Transverse colon (tissue), 4 donors: ENCODE results near the gene RAB30.

Experiments used
- CTCF ChIP-seq, 5 experiments: fragments of 200-600 bp in 3 of 5; fragments of 450-650 bp in 2 of 5; sonication (generic) in 3 of 5; IDR thresholded peaks; 1 replicate in 2 of 5; 2 replicates in 3 of 5; pipeline ENCODE4 v1.5.1; 2016 to 2017; ENCODE audit warnings: antibody characterized with exemption in 5 of 5, inconsistent platforms in 3 of 5, mild to moderate bottlenecking in 2 of 5, moderate library complexity in 1 of 5
- EP300 ChIP-seq: sonication (generic); formaldehyde crosslinking; IDR thresholded peaks from one replicate; pipeline ENCODE4 v1.6.1; 2017; ENCODE audit warnings: antibody characterized with exemption, low read depth
- POLR2A ChIP-seq: fragments of 450-650 bp; IDR thresholded peaks from one replicate; pipeline ENCODE4 v1.6.1; 2016; ENCODE audit warnings: antibody characterized with exemption, mild to moderate bottlenecking, moderate library complexity
- POLR2AphosphoS5 ChIP-seq, 3 donors: sonication (generic); formaldehyde crosslinking; IDR thresholded peaks; one replicate each; pipeline ENCODE4 v1.6.1; 2016; ENCODE audit warnings: antibody characterized with exemption in 3 of 3

GRCh38 chr11:82989628-82990404 lies 81.9 kb downstream of the RAB30 start:
- TF ChIP-seq CTCF (IDR thresholded peaks at IDR 0.05): no peak
- TF ChIP-seq POLR2AphosphoS5 (IDR thresholded peaks at IDR 0.05): no peak
- TF ChIP-seq POLR2A: no peak
- no peak for TF ChIP-seq EP300
